NK-92 treated with Interleukin-12 subunit alpha and Interleukin-12 subunit beta, amount 100 ng/mL, for 24 hours (cell line): Measurements from ENCODE around the gene DSC1.
"Not testable (repeated sequence)": the region's sequence is repeated elsewhere in the genome, so short reads cannot be mapped to it uniquely, and the experiment has no call there.

Source experiments
- DNase-seq: peaks from one replicate; lab custom pipeline; 2025; lab: John Stamatoyannopoulos, UW

DSC1 gene

GRCh38 chr18:31162825-31163435, at the start of gene DSC1:
DSC1 (minus strand) TSS chr18:31162856; CDS start chr18:31162594, 262 bp downstream.
- no peak for DNase-seq

GRCh38 chr18:31211047-31211446, 48.4 kb upstream of the DSC1 start:
- no peak for DNase-seq

- no peak for DNase-seq
Measured at GRCh38 chr18:31209041-31209440, 46.4 kb upstream of the DSC1 start.

GRCh38 chr18:31207391-31207790, 44.7 kb upstream of the DSC1 start:
- no peak for DNase-seq

GRCh38 chr18:31206787-31207381, 44.2 kb upstream of the DSC1 start:
- DNase-seq = no peak

- DNase-seq = no peak
Measured at GRCh38 chr18:31206071-31206470, 43.4 kb upstream of the DSC1 start.

GRCh38 chr18:31205273-31205672, 42.6 kb upstream of the DSC1 start:
- no peak for DNase-seq

- DNase-seq = no peak
Measured at GRCh38 chr18:31204833-31205232, 42.2 kb upstream of the DSC1 start.

GRCh38 chr18:31204166-31204565, 41.5 kb upstream of the DSC1 start:
- DNase-seq = no peak

GRCh38 chr18:31203794-31204148, 41.1 kb upstream of the DSC1 start:
- no peak for DNase-seq

GRCh38 chr18:31203096-31203793, 40.6 kb upstream of the DSC1 start:
- DNase-seq = no peak

- no peak for DNase-seq
Measured at GRCh38 chr18:31199190-31199769, 36.6 kb upstream of the DSC1 start.

- no peak for DNase-seq
Measured at GRCh38 chr18:31197676-31198075, 35.0 kb upstream of the DSC1 start.

- DNase-seq = no peak
Measured at GRCh38 chr18:31195063-31195462, 32.4 kb upstream of the DSC1 start.

GRCh38 chr18:31192086-31192776, 29.6 kb upstream of the DSC1 start:
- DNase-seq = no peak

GRCh38 chr18:31190919-31191318, 28.3 kb upstream of the DSC1 start:
- no peak for DNase-seq

- no peak for DNase-seq
Measured at GRCh38 chr18:31189757-31190156, 27.1 kb upstream of the DSC1 start.

GRCh38 chr18:31185186-31185950, 22.7 kb upstream of the DSC1 start:
- DNase-seq = no peak

- DNase-seq = no peak
Measured at GRCh38 chr18:31183302-31183701, 20.6 kb upstream of the DSC1 start.

- not testable (repeated sequence) for DNase-seq
Measured at GRCh38 chr18:31177369-31177768, 14.7 kb upstream of the DSC1 start.

- DNase-seq = no peak
Measured at GRCh38 chr18:31176531-31176930, 13.9 kb upstream of the DSC1 start.
